SKM-1 treated with dmso at 0.1 percent for 144 hours (cell line): ENCODE results near the gene ZFAND5.

ENCODE experiments used
- DNase-seq: peaks from one replicate; lab custom pipeline; 2025; ENCODE audit not compliant: unreplicated experiment; lab: John Stamatoyannopoulos, UW

ZFAND5 gene, protein sequence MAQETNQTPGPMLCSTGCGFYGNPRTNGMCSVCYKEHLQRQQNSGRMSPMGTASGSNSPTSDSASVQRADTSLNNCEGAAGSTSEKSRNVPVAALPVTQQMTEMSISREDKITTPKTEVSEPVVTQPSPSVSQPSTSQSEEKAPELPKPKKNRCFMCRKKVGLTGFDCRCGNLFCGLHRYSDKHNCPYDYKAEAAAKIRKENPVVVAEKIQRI

DNA sequence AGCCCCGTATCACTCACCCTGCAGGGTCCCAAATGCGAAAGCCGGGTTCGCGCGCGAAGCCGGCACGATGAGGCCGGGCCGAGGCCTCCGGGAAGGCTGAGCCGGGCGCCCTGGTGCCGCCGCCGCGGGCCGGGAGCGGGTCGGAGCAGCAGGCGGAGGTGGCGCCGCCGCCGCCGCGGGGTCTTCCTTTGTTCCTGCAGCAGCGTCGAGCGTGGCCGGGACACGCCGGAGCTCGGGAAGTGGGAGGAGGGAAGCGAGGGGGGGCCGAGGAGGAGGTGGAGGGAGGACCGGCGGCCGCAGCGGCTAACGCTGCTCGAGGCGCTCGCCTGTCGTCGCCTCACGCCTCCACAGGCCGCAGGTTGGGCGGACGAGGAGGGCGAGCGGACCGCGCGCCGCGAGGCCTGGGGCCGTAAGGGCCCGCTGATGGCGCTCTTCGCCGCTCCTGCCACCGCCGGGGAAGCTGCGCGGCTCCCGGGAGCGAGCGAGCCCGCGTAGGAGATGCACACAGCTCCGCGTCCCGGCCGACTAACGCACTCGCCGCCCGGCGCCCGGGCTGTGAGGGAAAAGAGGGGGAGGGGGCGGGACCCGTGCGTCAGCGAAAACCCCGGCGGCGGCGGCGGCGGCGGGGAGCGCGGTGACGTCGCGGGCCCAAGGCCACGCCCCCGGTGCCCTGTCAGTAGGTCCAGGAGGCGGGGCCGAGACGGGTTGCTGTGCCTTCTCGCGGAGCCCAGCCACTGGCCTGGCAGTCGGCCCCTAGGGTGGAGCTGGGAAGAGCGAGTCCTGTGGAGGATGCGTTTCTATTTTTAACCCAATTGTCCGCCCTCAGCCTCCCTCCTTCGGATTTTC lies at the start of gene ZFAND5:
Gene ZFAND5 (minus strand): TSS at position 530 of the 846 bp plus-strand sequence. CDS start 4,430 bp downstream, outside the sequence.
- peak; percentile 76 for DNase-seq

DNA sequence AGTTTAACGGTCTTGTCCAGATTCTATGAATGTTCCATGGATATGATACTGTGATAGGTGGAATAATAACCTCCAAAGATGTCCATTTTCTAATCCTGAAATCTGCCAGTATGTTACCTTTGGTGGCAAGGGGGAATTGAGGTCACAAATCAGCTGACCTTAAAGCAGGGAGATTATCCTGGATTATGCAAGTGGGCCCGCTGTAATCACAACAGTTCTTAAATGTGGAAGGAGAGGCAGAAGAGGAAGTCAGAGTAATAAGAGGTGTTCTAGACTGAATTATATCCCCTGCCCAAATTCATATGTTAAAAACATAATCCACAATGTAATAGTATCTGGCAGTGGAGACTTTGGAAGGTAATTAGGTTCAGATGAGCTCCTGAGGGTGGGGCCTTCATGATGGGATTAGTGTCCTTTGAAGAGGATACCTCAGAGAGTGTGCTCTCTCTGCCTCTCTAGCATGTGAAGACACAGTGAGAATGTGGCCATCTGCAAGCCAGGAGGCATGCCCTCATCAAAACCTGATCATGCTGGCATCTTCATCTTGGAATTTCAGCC lies 47.6 kb upstream of the ZFAND5 start:
- no peak for DNase-seq

DNA sequence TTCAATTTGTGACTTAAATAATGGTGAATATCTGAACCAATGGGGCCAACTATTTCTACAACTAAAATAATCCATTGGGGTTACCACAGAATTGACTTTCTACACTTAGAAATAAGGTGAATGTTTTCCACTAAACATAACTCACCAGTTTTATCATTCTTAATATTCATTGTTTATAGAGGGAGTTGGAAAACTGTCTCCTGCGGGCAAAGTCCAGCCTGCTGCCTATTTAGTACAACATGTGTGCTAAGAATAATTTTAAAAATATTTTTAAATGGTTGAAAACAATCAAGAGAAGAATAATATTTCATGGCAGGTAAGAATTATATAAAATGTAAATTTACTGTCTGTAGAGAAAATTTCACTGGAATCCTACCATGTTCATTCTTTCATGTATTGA lies 45.2 kb upstream of the ZFAND5 start:
- no peak for DNase-seq

DNA sequence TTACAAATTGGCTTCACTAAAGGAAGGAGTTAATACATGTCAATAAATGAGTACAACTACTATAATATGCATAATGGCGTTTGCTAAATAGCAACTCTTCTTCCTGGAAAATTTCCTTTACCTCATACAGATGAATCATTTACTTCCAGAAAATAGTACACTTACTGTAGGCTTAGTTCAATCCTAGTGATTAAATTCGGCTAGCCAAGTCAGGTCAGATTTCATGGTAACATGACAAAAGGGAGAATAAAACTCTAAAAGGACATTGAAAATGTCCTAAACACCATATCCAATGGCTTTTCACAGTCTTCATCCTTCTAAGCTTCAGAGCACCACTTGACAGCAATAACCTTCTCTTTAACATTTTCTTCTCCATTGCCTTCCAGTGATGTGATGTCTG lies 42.1 kb upstream of the ZFAND5 start:
- DNase-seq: no peak

DNA sequence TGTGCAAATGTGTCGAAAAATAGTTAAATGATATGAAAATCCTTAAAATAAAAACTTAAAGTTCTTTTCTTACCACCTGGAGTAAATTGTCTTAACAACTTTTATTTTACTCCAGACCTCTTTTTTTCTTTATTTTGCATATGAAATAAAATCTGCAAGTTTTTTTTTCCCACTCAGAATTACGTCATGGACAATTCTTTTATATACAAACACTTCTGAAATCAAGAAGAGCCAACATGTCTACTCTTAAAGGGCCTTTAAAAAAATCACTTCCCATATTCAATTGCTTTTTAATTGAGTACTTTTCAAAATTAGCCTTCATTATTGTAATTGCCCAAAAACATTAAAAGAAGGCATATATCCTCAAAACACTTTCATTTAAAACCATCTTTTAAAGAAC lies 37.7 kb upstream of the ZFAND5 start:
- DNase-seq: no peak

DNA sequence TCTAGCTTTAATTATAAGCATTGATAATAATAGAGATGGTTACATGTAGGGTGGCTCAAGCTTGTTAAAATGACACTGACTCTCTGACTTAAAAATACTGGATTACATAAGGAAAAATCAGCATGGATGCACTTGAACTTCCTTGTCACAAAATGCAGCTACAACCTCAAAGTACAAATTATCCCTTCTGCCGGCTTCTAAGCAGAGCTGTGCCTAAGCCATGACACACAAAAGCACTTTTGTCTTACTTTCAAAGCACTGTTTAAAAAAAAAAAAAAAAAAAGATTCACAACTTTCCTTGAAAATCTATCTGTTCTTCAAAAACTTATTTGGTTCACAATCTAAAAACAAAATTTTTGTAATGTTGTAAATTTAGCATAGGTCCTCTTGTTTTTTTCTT lies 36.4 kb upstream of the ZFAND5 start:
- no peak for DNase-seq

DNA sequence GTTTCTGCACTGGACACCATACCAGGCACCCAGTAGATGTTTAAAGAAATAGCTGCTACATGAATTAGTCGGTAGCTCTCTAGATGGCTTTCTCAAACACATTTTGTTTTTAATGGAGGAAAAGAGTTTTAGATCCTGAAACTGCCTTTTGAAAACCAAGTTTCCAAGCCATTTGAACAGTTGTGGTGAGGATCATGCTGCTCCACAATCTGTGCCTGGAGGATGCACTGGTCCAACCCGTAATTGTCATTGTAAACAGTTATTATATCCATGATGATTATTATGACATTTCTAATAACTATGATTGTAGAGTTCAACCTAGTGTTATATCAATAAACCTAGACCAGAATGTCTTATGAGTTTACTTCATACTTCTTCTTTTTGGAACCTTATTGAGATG lies 35.9 kb upstream of the ZFAND5 start:
- no peak for DNase-seq

DNA sequence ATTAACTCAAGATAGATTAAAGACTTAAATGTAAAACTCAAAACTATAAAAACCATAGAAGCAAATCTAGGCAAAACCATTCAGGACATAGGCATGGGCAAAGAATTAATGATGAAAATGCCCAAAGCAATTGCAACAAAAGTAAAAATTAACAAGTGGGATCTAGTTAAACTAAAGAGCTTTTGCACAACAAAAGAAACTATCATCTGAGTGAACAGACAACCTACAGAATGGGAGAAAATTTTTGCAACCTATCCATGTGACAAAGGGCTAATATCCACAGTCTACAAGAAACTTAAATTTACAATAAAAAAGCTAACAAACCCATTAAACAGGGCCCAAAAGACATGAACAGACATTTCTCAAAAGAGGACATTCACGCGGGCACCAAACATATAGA lies 34.4 kb upstream of the ZFAND5 start:
- no peak for DNase-seq

DNA sequence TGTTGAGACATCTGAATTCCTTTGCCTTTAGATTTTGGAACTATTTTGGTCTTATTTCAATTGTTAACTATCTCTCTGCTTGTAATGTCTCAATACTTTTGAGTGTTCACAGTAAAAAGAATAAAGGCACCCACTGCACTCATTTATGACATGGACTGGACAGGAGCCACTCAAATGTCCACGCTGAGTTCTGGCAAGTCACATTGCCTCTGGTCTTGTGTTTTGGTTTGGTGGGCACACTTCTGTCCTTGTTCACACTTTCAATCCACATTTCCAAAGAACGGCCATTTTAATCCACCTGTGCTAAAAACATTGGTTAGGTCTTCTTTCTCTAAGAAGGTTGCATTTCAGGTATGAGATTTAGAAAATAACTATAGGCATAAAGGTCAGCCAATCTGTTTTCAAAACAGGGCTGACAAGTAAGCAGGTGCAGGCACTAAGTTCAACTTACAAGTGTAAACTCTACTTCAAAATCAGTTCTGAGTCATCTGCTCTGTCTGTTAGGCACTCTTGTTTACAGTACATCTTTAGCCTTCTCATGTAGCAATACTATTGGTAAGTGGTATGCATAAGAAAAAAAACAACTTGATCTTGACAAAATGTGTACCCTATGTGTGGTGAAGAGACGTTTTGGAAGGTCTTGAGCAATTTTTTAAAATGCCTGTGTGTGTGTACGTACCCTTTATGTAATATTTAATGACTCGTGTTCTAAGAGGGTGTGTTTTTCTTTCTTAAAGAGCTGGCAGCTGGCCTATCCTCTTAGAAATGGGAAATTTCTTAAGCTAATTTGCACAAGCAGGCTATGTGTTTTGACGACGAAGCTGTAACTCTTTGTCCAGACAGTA lies 31.5 kb upstream of the ZFAND5 start:
- no peak for DNase-seq

DNA sequence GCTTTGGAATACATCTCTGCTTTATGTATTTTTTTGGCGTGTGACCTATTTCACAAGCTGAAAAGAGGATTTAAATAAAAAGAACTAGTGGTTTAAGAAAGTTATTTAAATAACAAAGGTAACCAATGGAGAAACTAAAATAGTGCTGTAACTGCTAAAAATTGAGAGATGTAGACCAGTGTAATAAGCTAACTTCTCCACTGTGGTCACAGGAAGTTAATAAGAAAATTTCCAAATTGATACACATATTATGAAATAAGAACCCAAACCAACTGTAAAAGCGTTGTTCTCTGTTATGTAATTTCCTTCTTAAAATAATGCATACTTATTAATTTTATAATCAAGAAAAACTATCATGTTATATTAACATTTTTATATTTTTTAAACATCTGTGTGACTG lies 29.1 kb upstream of the ZFAND5 start:
- DNase-seq: peak; percentile 46

DNA sequence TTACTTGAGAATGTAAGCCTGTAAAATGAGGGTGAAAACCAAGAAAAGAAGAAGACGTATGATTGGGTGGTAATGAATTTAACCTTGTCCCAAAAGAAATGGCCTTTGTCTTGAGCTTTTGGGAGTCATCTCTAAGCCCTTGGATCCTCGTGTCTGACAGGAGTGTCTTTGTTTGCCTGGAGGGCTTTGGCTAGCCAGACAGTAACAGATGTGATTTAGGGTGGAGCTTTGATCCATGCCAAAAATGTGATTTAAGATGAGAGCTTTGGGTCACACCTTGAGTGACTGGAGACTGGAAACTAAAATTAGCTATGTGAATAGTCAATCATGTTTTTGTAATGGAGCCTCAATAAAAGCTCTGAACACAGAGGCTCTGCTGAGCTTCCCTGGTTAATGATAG lies 25.9 kb upstream of the ZFAND5 start:
- DNase-seq: no peak

DNA sequence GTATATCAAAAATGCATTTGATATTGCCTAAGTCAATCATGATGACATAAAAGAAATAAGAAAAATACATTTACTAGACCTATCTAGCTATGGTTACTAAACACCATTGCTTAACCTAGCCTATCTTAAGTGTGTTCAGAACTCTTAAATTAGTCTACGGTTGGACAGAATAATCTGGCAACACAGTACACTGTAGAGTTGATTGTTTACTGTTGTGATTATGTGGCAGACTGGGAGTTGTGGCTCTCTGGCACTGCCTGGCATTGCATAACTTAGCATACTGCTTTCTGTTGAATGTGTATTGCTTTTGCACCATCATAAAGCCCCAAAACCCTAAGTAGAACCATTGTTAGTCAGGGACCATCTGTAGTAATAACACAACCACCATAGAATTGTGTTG lies 21.2 kb upstream of the ZFAND5 start:
- DNase-seq: no peak

DNA sequence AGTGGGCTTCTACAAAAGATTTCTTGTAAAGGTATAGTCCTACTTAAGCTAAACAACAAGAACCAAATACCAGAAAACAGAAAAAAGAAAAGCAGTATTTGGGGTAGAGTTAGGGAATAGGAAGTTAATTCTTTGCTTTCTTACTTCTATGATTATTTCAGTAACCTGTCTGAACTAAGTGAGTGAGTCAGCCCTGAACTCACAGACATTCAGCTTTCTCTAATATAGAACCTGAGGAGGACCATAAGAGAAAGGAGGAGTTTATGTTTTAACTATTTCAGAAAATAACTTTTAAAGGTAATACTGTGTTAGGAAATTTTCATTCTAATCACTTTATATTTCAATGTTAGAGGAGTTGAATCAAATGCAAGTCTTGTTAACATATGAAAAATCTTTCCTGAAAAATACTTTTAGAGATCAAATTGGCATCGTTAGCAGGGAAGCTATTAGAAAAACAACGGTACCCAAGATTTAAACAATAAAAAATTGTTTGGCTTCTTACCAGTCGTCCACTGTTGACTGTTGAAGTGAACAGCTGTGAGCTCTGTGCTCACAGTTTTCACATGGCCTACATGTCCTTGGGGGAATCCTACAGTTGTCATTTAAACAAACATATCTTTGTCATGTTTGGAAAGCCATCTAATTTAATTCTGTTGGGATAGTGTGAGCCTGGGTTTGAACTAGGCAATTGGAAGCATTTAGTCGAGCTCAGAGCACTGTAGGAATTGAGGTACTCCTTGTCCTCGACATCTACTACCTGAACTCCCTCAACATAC lies 19.9 kb upstream of the ZFAND5 start:
- DNase-seq: no peak

DNA sequence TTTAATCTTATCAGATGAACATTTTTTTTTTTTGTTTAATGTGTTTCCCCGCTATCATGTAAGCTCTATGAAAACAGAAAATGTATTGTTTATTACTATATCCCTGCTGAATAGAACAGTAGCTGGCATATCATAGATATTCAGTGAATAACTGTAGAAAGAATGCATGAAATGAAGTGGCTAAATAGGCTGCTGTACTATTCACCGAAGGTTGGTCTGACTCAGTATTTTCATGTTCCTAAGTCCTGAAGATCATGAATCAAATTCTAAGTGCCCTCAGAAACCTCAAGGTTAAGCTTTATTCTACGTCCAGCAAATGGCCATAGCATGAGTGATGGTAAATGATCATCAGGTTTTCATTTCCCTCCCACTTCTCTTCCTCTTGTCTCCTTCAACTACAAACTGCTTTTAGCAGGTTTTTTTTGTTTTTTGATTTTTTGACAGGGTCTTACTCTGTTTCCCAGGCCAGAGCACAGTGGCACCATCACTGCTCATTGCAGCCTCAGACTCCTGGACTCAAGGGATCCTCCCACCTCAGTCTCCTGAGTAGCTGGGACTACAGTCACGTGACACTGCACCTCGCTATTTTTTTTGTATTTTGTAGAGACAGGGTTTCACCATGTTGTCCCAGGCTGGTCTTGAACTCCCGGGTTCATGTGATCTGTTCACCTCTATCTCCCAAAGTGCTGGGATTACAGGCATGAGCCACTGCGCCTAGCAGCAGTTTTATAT lies 19.1 kb upstream of the ZFAND5 start:
- no peak for DNase-seq

DNA sequence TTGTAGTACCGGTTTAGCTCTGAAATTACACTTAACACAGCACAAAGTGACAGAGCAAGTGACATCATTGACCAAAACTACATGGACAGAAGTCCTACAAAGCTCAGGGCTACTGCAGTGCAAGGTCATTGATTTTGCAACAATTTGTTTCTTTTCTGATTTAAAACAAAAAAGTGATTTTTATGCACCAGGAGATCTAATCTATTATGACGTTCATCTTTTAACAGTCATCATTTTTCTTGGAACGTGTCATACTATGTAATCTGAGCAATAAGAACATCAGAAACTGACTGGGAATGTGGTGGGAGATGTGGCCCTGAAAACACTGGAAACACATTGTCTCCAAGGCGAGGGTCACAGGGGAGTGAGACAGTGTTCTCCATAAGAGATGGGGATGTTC lies 17.4 kb upstream of the ZFAND5 start:
- no peak for DNase-seq

DNA sequence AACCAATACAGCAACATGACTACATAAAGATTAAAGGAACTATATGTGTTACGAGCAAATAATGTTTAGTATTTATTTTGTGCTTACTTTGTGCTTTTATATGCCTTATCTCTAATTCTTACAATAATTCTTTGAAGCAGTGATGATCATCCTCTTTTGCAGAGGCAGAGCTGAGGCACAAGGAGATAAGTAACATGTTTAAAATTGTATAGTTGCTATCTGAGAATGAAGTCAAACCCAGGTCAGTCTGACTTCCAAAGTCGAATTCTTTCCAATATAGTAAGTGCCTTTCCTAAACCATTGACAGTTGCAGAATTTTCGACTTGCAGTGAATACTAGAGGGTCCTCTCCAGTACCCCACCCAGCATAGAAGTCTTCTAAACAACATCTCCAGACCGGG lies 12.0 kb upstream of the ZFAND5 start:
- DNase-seq: no peak

DNA sequence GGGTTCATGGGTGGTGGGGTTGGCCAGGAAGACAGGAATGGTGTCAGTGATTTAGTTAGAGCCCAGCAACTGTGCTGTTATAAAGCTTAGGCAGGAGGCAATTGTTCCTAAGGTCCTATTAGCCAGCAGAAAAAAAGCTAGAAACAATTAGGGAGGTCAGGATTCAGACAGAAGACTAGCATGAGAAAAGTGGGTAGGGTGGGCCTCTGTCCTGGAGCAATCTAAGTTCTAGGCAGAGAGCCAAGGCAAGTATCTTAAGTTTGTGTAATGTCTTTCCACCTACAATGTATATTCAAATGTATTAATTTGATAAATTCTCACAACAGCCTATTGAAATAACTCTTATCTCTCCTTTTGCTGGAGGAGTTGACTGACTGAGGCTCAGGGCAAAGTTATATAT lies 6.1 kb upstream of the ZFAND5 start:
- no peak for DNase-seq

DNA sequence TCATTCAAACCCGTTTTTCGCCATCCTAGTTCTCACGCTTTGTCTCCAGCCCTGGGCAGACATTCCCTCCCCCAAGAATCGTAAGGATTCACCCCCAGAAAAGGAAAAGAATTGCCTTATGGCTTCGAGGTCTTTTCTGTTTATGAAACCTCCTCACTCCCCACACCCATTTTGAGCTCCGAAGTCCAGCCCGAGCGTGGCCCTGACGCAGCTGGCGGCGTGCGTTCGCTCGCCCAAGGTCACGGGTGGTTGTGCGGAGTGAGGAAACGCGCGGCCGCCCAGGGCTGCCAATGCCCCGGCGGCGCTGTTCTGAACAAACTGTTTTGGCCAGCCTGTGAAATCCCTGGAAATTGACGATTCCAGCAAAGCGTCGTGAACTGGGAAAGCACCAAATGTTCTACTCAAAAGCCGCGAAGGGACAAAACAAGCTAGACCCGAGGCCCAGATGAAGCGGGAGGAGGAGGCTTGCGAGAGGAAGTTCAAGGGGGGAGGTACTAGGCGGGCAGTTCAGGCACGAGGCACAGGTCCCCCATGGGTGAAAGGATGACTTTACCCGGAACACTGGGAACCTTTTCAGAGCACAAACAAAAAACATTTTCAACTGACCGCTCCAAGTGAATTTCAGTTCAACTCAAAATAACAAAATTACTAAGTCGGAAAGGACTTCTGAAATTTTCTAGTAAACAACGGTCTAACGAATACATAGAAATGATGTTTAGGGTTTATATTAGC lies 683 bp upstream of the ZFAND5 start:
- DNase-seq: peak; percentile 22

DNA sequence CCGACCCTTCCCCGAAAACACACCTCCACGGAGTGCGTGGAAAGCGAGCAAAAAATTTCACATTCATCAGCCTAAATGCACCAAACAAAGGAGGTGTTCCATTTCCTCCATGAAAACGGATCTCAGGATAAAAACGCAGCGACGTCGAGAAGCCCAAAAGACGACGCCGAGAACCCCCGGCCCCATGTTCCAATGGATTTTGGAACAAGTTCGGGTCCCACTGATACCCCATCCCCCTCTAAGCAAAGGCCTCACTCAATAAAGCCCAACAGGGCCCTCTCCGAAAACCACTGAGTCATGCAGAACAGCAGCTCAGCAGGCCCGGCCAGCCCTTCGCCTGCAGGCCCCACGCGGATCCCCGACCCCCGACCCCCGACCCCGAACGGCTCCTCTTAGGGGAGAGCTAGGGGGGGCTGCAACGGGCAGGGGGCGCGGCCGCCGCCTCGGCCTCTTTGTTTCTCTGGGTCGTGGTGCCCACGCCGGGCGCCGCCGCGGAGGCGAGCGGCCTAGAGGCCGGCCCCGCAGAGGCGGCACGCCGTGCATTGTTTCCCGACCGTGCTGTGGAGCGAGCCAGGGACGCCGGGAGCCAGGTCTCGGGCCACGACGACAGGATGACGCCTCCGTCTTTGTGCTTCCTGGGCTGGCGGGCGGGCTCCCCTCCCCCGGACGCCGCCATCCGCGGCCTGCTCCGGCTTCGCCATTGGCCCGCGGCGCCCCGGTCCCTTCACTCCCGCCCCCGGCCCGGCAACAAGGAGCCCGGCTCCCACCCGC lies 915 bp downstream of the ZFAND5 start:
- no peak for DNase-seq
